Measurements from ENCODE around the gene KRTAP10-2. TPM values are rescaled to one million over a fixed set of nuclear protein-coding genes. Genes with fewer than 3 reads are reported as not detected.

KRTAP10-2 gene
- total RNA-seq, 1 experiment from 2014 or later = not detected

- H3K27me3 ChIP-seq (ENCODE audit: insufficient read depth, low read length) = no peaks in the 10 kb centered on the region
- no peak for TF ChIP-seq CTCF (conservative IDR thresholded peaks at IDR 0.05)
- H3K36me3 Mint-ChIP-seq (ENCODE audit: insufficient read depth in 1 of 3, low read depth in 3 of 3) = peaks cover 0 to 28% (median 12%) of the 10 kb centered on the region in 3 experiments; a peak in 5 of 7 replicates
Measured at GRCh38 chr21:44579833-44580144, 28.5 kb upstream of the KRTAP10-2 start.

More at GRCh38 chr21:44579833-44580144, 28.5 kb upstream of the KRTAP10-2 start:
- Histone ChIP-seq H2AK5ac (ENCODE audit: insufficient read length, low read length) (no peak overlapping the region), H3K14ac (ENCODE audit: insufficient read depth, low read length) (no peak overlapping the region), H3K4me1 (ENCODE audit: insufficient read depth, low read length) (no peaks in the 10 kb centered on the region), H3K9me3 (ENCODE audit: control insufficient read depth, low read depth, low read length) (no peaks in the 10 kb centered on the region), H3K4me2 (ENCODE audit: insufficient read depth, insufficient read length, low read length) (no peak overlapping the region), H3K56ac (ENCODE audit: insufficient read length, low read depth, low read length) (no peak overlapping the region), H3K9ac (ENCODE audit: extremely low read depth, insufficient read length, low read length) (no peak overlapping the region), H3K23ac (ENCODE audit: insufficient read length, low read depth, low read length) (no peak overlapping the region), H3K23me2 (ENCODE audit: insufficient read length, low read depth, low read length, poor library complexity, severe bottlenecking) (no peaks in the 10 kb centered on the region), H3K27ac (ENCODE audit: insufficient read length, low read depth, low read length) (no peak overlapping the region), H2AFZ (ENCODE audit: low read length) (no peak overlapping the region), H2BK120ac (ENCODE audit: low read depth, low read length, poor library complexity, severe bottlenecking) (no peak overlapping the region), H4K5ac (ENCODE audit: insufficient read length, low read depth, low read length) (no peak overlapping the region), H2BK12ac (ENCODE audit: insufficient read length, low read depth, low read length) (no peak overlapping the region), H2BK5ac (ENCODE audit: insufficient read length, low read length) (no peak overlapping the region), H4K20me1 (ENCODE audit: control insufficient read depth, insufficient read depth, insufficient read length) (no peaks in the 10 kb centered on the region), H3T11ph (ENCODE audit: low read length) (no peak overlapping the region), H3K79me2 (ENCODE audit: insufficient read depth, low read length) (no peaks in the 10 kb centered on the region), H3K18ac (ENCODE audit: insufficient read length, low read depth, low read length) (no peak overlapping the region), H2BK20ac (ENCODE audit: low read depth, low read length, poor library complexity, severe bottlenecking) (no peak overlapping the region), H3K79me1 (ENCODE audit: insufficient read depth, low read depth, low read length, poor library complexity, severe bottlenecking) (no peaks in the 10 kb centered on the region), H3K4ac (ENCODE audit: low read depth, low read length) (no peak overlapping the region), H4K8ac (replicated peaks; ENCODE audit: insufficient read length, low read depth, low read length) (no peak overlapping the region), H4K91ac (ENCODE audit: insufficient read length, low read depth, low read length) (no peak overlapping the region), H2BK15ac (ENCODE audit: low read depth, low read length) (no peak overlapping the region)
- no peak overlapping the region for H3K4me3 Mint-ChIP-seq
- peaks cover 14 to 29% of the 10 kb centered on the region in 2 experiments for H3K4me1 Mint-ChIP-seq
- peak; percentile 23 for DNase-seq
- no CpG with 5 or more reads among the region's 7 CpGs for WGBS (ENCODE audit: extremely low coverage, insufficient read length, low lambda C conversion rate)
- H3K27ac Mint-ChIP-seq = no peak overlapping the region
- peaks cover 16% of the 10 kb centered on the region for H3K27me3 Mint-ChIP-seq (ENCODE audit: low read depth)
- H3K9me3 Mint-ChIP-seq = peaks cover 18 to 28% of the 10 kb centered on the region in 2 experiments
